ENCODE measurements around the gene IL4R. TPM values are rescaled to one million over a fixed set of nuclear protein-coding genes. Genes with fewer than 3 reads are reported as not detected.

The IL4R gene
- total RNA-seq, 2 donors from 2014 or later = 30.7 to 89.2 TPM

- H3K4me1 ChIP-seq (replicated peaks) = no peaks in the 10 kb centered on the region
- H3K4me3 ChIP-seq = no peak overlapping the region
- H3K27ac ChIP-seq = peak overlapping the region in 1 of 2 donors; percentile 8
- DNase-seq (ENCODE audit: low spot score) = no peak
- no peaks in the 10 kb centered on the region for H3K9me3 ChIP-seq
- TF ChIP-seq POLR2A (IDR thresholded peaks at IDR 0.05) (no peak), POLR2AphosphoS5 (IDR thresholded peaks at IDR 0.05) (no peak), CTCF (IDR thresholded peaks at IDR 0.05) (no peak)
- H3K27me3 ChIP-seq (replicated peaks; ENCODE audit: insufficient read depth) = no peaks in the 10 kb centered on the region
- peaks cover 12 to 19% of the 10 kb centered on the region in 2 donors for H3K36me3 ChIP-seq
- 96% methylated on average over 5 of the region's 5 CpGs for WGBS
- intact Hi-C loops (cut with DNase I) = no loop called here
These were observed 49.5 kb downstream of the IL4R start for GRCh38 chr16:27363246-27363632.

- 80% methylated on average over 9 of the region's 9 CpGs for WGBS
- no peaks in the 10 kb centered on the region for H3K9me3 ChIP-seq
- no peak for TF ChIP-seq CTCF (IDR thresholded peaks at IDR 0.05)
- no peak for TF ChIP-seq POLR2A (IDR thresholded peaks at IDR 0.05)
- TF ChIP-seq POLR2AphosphoS5 (IDR thresholded peaks at IDR 0.05) = no peak
- peaks cover 10 to 16% of the 10 kb centered on the region in 2 donors for H3K36me3 ChIP-seq
- intact Hi-C loops (cut with DNase I) = no loop called here
- DNase-seq (ENCODE audit: low spot score) = peak; percentile 27
- H3K4me1 ChIP-seq (replicated peaks) = no peaks in the 10 kb centered on the region
- H3K4me3 ChIP-seq = no peak overlapping the region
- no peaks in the 10 kb centered on the region for H3K27me3 ChIP-seq (replicated peaks; ENCODE audit: insufficient read depth)
- H3K27ac ChIP-seq = peak overlapping the region in 1 of 2 donors; percentile 27
These were observed 50.0 kb downstream of the IL4R start for GRCh38 chr16:27363797-27364196.

GRCh38 chr16:27364493-27365141 lies 50.8 kb downstream of the IL4R start:
- intact Hi-C loops (cut with DNase I) = loop anchor here (5.0 kb wide), 3 partner anchors 52 to 207 kb away; partner anchors contain the start of gene IL4R
- H3K4me3 ChIP-seq = no peak overlapping the region
- TF ChIP-seq POLR2A (IDR thresholded peaks at IDR 0.05) = no peak
- peak; percentile 78 for TF ChIP-seq POLR2AphosphoS5 (IDR thresholded peaks at IDR 0.05)
- no peak for TF ChIP-seq CTCF (IDR thresholded peaks at IDR 0.05)
- no peaks in the 10 kb centered on the region for H3K27me3 ChIP-seq (replicated peaks; ENCODE audit: insufficient read depth)
- H3K36me3 ChIP-seq = peaks cover 8 to 11% of the 10 kb centered on the region in 2 donors
- H3K4me1 ChIP-seq (replicated peaks) = no peaks in the 10 kb centered on the region
- H3K27ac ChIP-seq = peak overlapping the region in 1 of 2 donors; percentile 27
- peak; percentile 67 for DNase-seq (ENCODE audit: low spot score)
- 37% methylated on average over 6 of the region's 6 CpGs for WGBS
- no peaks in the 10 kb centered on the region for H3K9me3 ChIP-seq

- 65% methylated on average over 7 of the region's 7 CpGs for WGBS
- Histone ChIP-seq H3K27me3 (replicated peaks; ENCODE audit: insufficient read depth) (no peaks in the 10 kb centered on the region), H3K9me3 (no peaks in the 10 kb centered on the region), H3K27ac (no peak overlapping the region), H3K4me1 (replicated peaks) (no peaks in the 10 kb centered on the region), H3K36me3 (peaks cover 7 to 11% of the 10 kb centered on the region in 2 donors), H3K4me3 (no peak overlapping the region)
- TF ChIP-seq POLR2AphosphoS5 (IDR thresholded peaks at IDR 0.05) (no peak), POLR2A (IDR thresholded peaks at IDR 0.05) (no peak), CTCF (IDR thresholded peaks at IDR 0.05) (no peak)
- DNase-seq (ENCODE audit: low spot score) = no peak
- intact Hi-C loops (cut with DNase I) = loop anchor here (5.0 kb wide), 3 partner anchors 53 to 208 kb away; partner anchors contain the start of gene IL4R
These were observed 51.6 kb downstream of the IL4R start for GRCh38 chr16:27365142-27366089.
